Body of pancreas (tissue), 4 donors: ENCODE data around the gene NEU3.

Experiments used
- CTCF ChIP-seq, 7 experiments: fragments of 450-650 bp in 4 of 7; fragments of 200-600 bp in 3 of 7; sonication (generic) in 3 of 7; IDR thresholded peaks; one replicate each; pipeline ENCODE4 v1.5.1; 2016 to 2019; ENCODE audit warnings: antibody characterized with exemption in 7 of 7
- POLR2A ChIP-seq, 3 donors: fragments of 450-650 bp; IDR thresholded peaks; one replicate each; pipeline ENCODE4 v1.6.1; 2016; ENCODE audit warnings: antibody characterized with exemption in 3 of 3, mild to moderate bottlenecking in 2 of 3

- TF ChIP-seq CTCF (IDR thresholded peaks at IDR 0.05): no peak
- TF ChIP-seq POLR2A (IDR thresholded peaks at IDR 0.05): no peak
Measured at GRCh38 chr11:74950374-74950969, 38.3 kb upstream of the NEU3 start.
